SIG-M5 treated with dmso at 0.1 percent for 504 hours (cell line): ENCODE measurements around the gene BRK1.
"Not testable (repeated sequence)": the region's sequence is repeated elsewhere in the genome, so short reads cannot be mapped to it uniquely, and the experiment has no call there.

ENCODE experiments used
- DNase-seq: peaks from one replicate; lab custom pipeline; 2025; ENCODE audit not compliant: unreplicated experiment; lab: John Stamatoyannopoulos, UW

The BRK1 gene

DNA sequence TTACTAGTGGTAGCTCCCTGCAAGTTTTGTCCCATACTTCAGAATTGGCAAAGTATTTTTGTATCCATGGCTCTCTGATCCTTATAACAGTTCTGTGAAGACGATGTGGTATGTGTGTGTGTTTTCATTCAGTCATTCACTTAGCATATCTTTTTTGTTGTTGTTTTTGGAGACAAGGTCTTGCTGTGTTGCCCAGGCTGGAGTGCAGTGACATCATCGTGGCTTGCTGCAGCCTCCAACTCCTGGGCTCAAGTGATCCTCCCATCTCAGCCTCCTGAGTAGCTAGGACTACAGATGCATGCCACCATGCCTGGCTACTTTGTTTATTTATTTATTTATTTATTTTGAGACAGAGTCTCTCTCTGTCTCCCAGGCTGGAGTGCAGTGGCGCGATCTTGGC, 60.7 kb downstream of the BRK1 start:
- not testable (repeated sequence) for DNase-seq
